Measurements from ENCODE around the gene SPTBN4.

DNA sequence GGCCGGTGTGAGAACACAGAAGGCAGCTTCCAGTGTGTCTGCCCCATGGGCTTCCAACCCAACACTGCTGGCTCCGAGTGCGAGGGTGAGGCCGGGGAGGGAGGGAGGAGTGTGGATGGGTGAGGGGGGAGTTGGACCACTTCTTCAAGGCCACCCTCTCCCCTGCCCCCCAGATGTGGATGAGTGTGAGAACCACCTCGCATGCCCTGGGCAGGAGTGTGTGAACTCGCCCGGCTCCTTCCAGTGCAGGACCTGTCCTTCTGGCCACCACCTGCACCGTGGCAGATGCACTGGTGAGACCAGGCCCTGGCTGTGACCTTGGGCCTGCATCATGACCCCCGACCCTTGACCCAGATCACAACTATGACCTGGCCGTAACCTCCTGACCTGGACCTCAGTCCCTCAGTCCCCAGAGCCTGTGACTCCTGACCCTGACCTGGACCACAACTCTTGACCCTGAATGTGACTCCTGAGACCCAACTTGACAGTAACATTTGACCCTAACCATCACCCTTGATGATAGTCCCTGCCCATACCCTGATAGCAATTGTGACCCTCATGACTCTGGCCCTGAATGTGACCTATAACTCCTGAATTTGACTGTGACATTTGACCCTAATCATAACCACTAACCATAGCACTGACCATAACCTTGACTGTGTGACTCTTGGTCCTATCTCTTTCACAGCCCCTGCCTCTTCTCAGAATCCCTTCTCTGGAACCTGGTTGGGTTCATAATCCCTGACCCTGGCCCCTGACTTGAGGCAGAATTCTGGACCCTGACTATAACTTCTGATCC, 145.3 kb downstream of the SPTBN4 start:
- TF ChIP-seq, protein P1, sequence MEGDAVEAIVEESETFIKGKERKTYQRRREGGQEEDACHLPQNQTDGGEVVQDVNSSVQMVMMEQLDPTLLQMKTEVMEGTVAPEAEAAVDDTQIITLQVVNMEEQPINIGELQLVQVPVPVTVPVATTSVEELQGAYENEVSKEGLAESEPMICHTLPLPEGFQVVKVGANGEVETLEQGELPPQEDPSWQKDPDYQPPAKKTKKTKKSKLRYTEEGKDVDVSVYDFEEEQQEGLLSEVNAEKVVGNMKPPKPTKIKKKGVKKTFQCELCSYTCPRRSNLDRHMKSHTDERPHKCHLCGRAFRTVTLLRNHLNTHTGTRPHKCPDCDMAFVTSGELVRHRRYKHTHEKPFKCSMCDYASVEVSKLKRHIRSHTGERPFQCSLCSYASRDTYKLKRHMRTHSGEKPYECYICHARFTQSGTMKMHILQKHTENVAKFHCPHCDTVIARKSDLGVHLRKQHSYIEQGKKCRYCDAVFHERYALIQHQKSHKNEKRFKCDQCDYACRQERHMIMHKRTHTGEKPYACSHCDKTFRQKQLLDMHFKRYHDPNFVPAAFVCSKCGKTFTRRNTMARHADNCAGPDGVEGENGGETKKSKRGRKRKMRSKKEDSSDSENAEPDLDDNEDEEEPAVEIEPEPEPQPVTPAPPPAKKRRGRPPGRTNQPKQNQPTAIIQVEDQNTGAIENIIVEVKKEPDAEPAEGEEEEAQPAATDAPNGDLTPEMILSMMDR (IDR thresholded peaks at IDR 0.05): no peak
- TF ChIP-seq ZFX (IDR thresholded peaks at IDR 0.05; ENCODE audit: borderline replicate concordance): no peak
